Transverse colon (tissue), 4 donors: ENCODE data around the gene SMYD2. TPM values are rescaled to one million over a fixed set of nuclear protein-coding genes. Genes with fewer than 3 reads are reported as not detected.

ENCODE experiments used
- DNase-seq: peaks from one replicate; pipeline ENCODE4 v3.0.0-alpha.2; 2019
- H3K27ac ChIP-seq, 4 donors: fragments of 200-600 bp; sonication (generic); 2 replicates each; pipeline ENCODE4 v1.5.1; 2016 to 2018; ENCODE audit warnings: inconsistent platforms in 4 of 4
- H3K27me3 ChIP-seq: fragments of 200-600 bp; sonication (generic); 2 replicates; pipeline ENCODE4 v1.5.1; 2017; ENCODE audit warnings: inconsistent platforms
- H3K36me3 ChIP-seq, 4 donors: fragments of 200-600 bp; sonication (generic); 2 replicates each; pipeline ENCODE4 v1.5.1; 2017 to 2019; ENCODE audit warnings: inconsistent platforms in 4 of 4
- H3K4me1 ChIP-seq, 4 donors: fragments of 200-600 bp; sonication (generic); 2 replicates each; pipeline ENCODE4 v1.5.1; 2017 to 2020; ENCODE audit warnings: inconsistent platforms in 4 of 4
- H3K4me3 ChIP-seq, 4 donors: fragments of 200-600 bp; sonication (generic); 1 replicate in 1 of 4; 2 replicates in 3 of 4; pipeline versions ENCODE4 v1.5.1 to v1.6.1; 2017 to 2019; ENCODE audit warnings: inconsistent platforms in 4 of 4
- H3K9me3 ChIP-seq, 2 donors: fragments of 200-600 bp; sonication (generic); 2 replicates each; pipeline ENCODE4 v1.5.1; 2017 to 2019; ENCODE audit warnings: inconsistent platforms in 2 of 2
- CTCF ChIP-seq, 5 experiments: fragments of 200-600 bp in 3 of 5; fragments of 450-650 bp in 2 of 5; sonication (generic) in 3 of 5; IDR thresholded peaks; 1 replicate in 2 of 5; 2 replicates in 3 of 5; pipeline ENCODE4 v1.5.1; 2016 to 2017; ENCODE audit warnings: antibody characterized with exemption in 5 of 5, inconsistent platforms in 3 of 5, mild to moderate bottlenecking in 2 of 5, moderate library complexity in 1 of 5
- EP300 ChIP-seq: sonication (generic); formaldehyde crosslinking; IDR thresholded peaks from one replicate; pipeline ENCODE4 v1.6.1; 2017; ENCODE audit warnings: antibody characterized with exemption, low read depth
- POLR2A ChIP-seq: fragments of 450-650 bp; IDR thresholded peaks from one replicate; pipeline ENCODE4 v1.6.1; 2016; ENCODE audit warnings: antibody characterized with exemption, mild to moderate bottlenecking, moderate library complexity
- POLR2AphosphoS5 ChIP-seq, 3 donors: sonication (generic); formaldehyde crosslinking; IDR thresholded peaks; one replicate each; pipeline ENCODE4 v1.6.1; 2016; ENCODE audit warnings: antibody characterized with exemption in 3 of 3
- WGBS, 2 donors: methylation state at CpG; one replicate each; pipeline ENCODE4 v1.1.5; 2018; ENCODE audit warnings: low coverage in 1 of 2; 5-methylcytosine and 5-hydroxymethylcytosine counted together
- in situ Hi-C, 4 donors: fragments of 200-750 bp; cut with MboI; loops; one replicate each; pipeline versions ENCODE4 v1.15.0 to v1.15.1; 2017; ENCODE audit warnings: low sequenced_read_pairs in 3 of 4, low pct_ligation_motif_present in 1 of 4, low pct_unique_long_range_greater_than_20kb in 1 of 4
- intact Hi-C: fragments of 100-400 bp; cut with DNase I; formaldehyde crosslinking; loops from one replicate; pipeline ENCODE4 v1.15.1; 2023; ENCODE audit warnings: low total_unique reads
- total RNA-seq, 4 donors: library from RNA; depleted of rRNA; stranded (reverse); fragments of >200 nt; gene quantifications; one replicate each; pipeline ENCODE4 v1.1.0, GENCODE V29; 2016

Gene SMYD2
- total RNA-seq, 4 donors from 2014 or later: 8.6 to 21.8 (median 20.9) TPM

- peak; percentile 83 for DNase-seq
- H3K4me1 ChIP-seq: peaks cover 0 to 3% (median 0%) of the 10 kb centered on the region in 4 donors
- in situ Hi-C loops: loop anchor here in 3 of 4 donors (5.0 to 25.0 kb wide), 3 partner anchors 62 to 258 kb away; no protein-coding TSS in a partner anchor
- H3K4me3 ChIP-seq: no peak overlapping the region
- TF ChIP-seq POLR2A: no peak
- peak; percentile 82 to 91 (median 88) for TF ChIP-seq CTCF (IDR thresholded peaks at IDR 0.05)
- no peaks in the 10 kb centered on the region for H3K9me3 ChIP-seq
- no peaks in the 10 kb centered on the region for H3K36me3 ChIP-seq
- intact Hi-C loops: no loop called here
- H3K27me3 ChIP-seq: no peaks in the 10 kb centered on the region
- 66% methylated on average over 10 of the region's 11 CpGs; no CpG with 5 or more reads in 1 of the 2 donors for WGBS, 2 donors
- H3K27ac ChIP-seq: no peak overlapping the region
These were observed 48.0 kb downstream of the SMYD2 start for GRCh38 chr1:214328770-214329469.

GRCh38 chr1:214329470-214330220 is 48.7 kb downstream of the SMYD2 start:
- Histone ChIP-seq H3K9me3 (no peaks in the 10 kb centered on the region), H3K4me1 (peaks cover 0 to 3% (median 0%) of the 10 kb centered on the region in 4 donors), H3K4me3 (no peak overlapping the region), H3K27me3 (no peaks in the 10 kb centered on the region), H3K36me3 (no peaks in the 10 kb centered on the region), H3K27ac (no peak overlapping the region)
- intact Hi-C loops (loop anchor here (2.0 to 5.0 kb wide), 3 partner anchors 69 to 258 kb away; no protein-coding TSS in a partner anchor), in situ Hi-C loops (loop anchor here (5.0 to 25.0 kb wide), 4 partner anchors 62 to 258 kb away; no protein-coding TSS in a partner anchor)
- TF ChIP-seq POLR2A (no peak), POLR2AphosphoS5 (IDR thresholded peaks at IDR 0.05) (no peak), CTCF (IDR thresholded peaks at IDR 0.05) (no peak), EP300 (no peak)
- 91% methylated on average over 9 to 19 of the region's 20 CpGs for WGBS, 2 donors
- DNase-seq: no peak

GRCh38 chr1:214330222-214330621 is 49.3 kb downstream of the SMYD2 start:
- no peaks in the 10 kb centered on the region for H3K36me3 ChIP-seq
- DNase-seq: no peak
- no peaks in the 10 kb centered on the region for H3K27me3 ChIP-seq
- no peak overlapping the region for H3K4me3 ChIP-seq
- no peaks in the 10 kb centered on the region for H3K9me3 ChIP-seq
- intact Hi-C loops: loop anchor here (2.0 to 5.0 kb wide), 3 partner anchors 69 to 257 kb away; no protein-coding TSS in a partner anchor
- TF ChIP-seq CTCF (IDR thresholded peaks at IDR 0.05): no peak
- TF ChIP-seq POLR2A: no peak
- TF ChIP-seq POLR2AphosphoS5 (IDR thresholded peaks at IDR 0.05): no peak
- TF ChIP-seq EP300: no peak
- 80 to 93% methylated on average over 1 to 3 of the region's 3 CpGs for WGBS, 2 donors
- H3K27ac ChIP-seq: no peak overlapping the region
- H3K4me1 ChIP-seq: peaks cover 0 to 3% (median 0%) of the 10 kb centered on the region in 4 donors
- in situ Hi-C loops: loop anchor here in 3 of 4 donors (10.0 to 25.0 kb wide), 2 partner anchors 255 to 257 kb away; no protein-coding TSS in a partner anchor

- no peak for DNase-seq
These were observed 49.8 kb downstream of the SMYD2 start for GRCh38 chr1:214330715-214331114.

More at GRCh38 chr1:214330715-214331114, 49.8 kb downstream of the SMYD2 start:
- H3K9me3 ChIP-seq: no peaks in the 10 kb centered on the region
- 87 to 93% methylated on average over 11 to 12 of the region's 12 CpGs for WGBS, 2 donors
- in situ Hi-C loops: loop anchor here in 3 of 4 donors (10.0 to 25.0 kb wide), 2 partner anchors 254 to 257 kb away; no protein-coding TSS in a partner anchor
- H3K36me3 ChIP-seq: no peaks in the 10 kb centered on the region
- no peak for TF ChIP-seq CTCF (IDR thresholded peaks at IDR 0.05)
- no peak for TF ChIP-seq EP300
- TF ChIP-seq POLR2A: no peak
- TF ChIP-seq POLR2AphosphoS5 (IDR thresholded peaks at IDR 0.05): no peak
- intact Hi-C loops: loop anchor here (2.0 to 5.0 kb wide), 3 partner anchors 70 to 257 kb away; no protein-coding TSS in a partner anchor
- H3K27me3 ChIP-seq: no peaks in the 10 kb centered on the region
- peaks cover 0 to 3% (median 0%) of the 10 kb centered on the region in 4 donors for H3K4me1 ChIP-seq
- H3K27ac ChIP-seq: no peak overlapping the region
- H3K4me3 ChIP-seq: no peak overlapping the region
